Measurements from ENCODE around the gene SFRP4.

DNA sequence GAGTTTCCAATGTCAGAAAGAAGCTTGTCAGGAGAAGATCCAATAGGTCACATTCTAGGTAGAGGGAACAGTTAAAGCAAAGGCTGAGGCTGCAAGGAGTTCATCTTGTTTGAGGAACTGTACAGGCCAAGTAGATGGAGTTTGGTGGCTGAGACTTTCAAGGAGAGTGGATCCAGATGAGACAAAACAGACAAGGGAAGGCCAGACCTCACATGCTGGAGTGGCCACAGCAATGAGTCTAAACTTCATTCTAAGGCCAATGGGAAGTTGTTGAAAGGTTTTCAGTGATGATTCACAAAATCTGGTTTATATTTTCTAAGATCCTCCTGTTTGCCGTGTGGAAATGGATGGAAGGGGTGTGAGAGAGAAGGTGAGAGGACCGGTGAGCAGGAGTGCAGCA, 43.9 kb upstream of the SFRP4 start:
- no peak for TF ChIP-seq POLR2A (IDR thresholded peaks at IDR 0.05)
- TF ChIP-seq, protein P1, sequence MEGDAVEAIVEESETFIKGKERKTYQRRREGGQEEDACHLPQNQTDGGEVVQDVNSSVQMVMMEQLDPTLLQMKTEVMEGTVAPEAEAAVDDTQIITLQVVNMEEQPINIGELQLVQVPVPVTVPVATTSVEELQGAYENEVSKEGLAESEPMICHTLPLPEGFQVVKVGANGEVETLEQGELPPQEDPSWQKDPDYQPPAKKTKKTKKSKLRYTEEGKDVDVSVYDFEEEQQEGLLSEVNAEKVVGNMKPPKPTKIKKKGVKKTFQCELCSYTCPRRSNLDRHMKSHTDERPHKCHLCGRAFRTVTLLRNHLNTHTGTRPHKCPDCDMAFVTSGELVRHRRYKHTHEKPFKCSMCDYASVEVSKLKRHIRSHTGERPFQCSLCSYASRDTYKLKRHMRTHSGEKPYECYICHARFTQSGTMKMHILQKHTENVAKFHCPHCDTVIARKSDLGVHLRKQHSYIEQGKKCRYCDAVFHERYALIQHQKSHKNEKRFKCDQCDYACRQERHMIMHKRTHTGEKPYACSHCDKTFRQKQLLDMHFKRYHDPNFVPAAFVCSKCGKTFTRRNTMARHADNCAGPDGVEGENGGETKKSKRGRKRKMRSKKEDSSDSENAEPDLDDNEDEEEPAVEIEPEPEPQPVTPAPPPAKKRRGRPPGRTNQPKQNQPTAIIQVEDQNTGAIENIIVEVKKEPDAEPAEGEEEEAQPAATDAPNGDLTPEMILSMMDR (IDR thresholded peaks at IDR 0.05) = no peak

All from uterus (tissue), 2 donors.